ENCODE data around the gene CMTM5. TPM values are rescaled to one million over a fixed set of nuclear protein-coding genes. Genes with fewer than 3 reads are reported as not detected.
"Not testable (repeated sequence)": the region's sequence is repeated elsewhere in the genome, so short reads cannot be mapped to it uniquely, and the experiment has no call there.

The CMTM5 gene
- total RNA-seq, 1 experiment from 2014 or later: 0.24 TPM

- Mint-ChIP-seq H3K4me1 (no peaks in the 10 kb centered on the region), H3K4me3 (no peak overlapping the region), H3K27me3 (ENCODE audit: low read depth) (peaks cover 32% of the 10 kb centered on the region), H3K36me3 (no peaks in the 10 kb centered on the region), H3K27ac (no peak overlapping the region), H3K9me3 (peaks cover 7% of the 10 kb centered on the region)
- ATAC-seq (no peak), DNase-seq (ENCODE audit: low spot score) (no peak)
- TF ChIP-seq E2F4 (CRISPR knock-in tag; IDR thresholded peaks at IDR 0.05; ENCODE audit: borderline replicate concordance, low read depth) (no peak), TP53 (CRISPR knock-in tag; IDR thresholded peaks at IDR 0.05) (no peak), ATF6 (CRISPR knock-in tag; IDR thresholded peaks at IDR 0.05) (no peak), NR2C2 (CRISPR knock-in tag; IDR thresholded peaks at IDR 0.05) (no peak), NFYB (CRISPR knock-in tag; conservative IDR thresholded peaks at IDR 0.05; ENCODE audit: low read depth) (no peak), ATF2 (CRISPR knock-in tag; IDR thresholded peaks at IDR 0.05; ENCODE audit: borderline replicate concordance, low read depth) (no peak), E2F5 (CRISPR knock-in tag; IDR thresholded peaks at IDR 0.05) (no peak), MXD4 (CRISPR knock-in tag; IDR thresholded peaks at IDR 0.05; ENCODE audit: borderline replicate concordance) (no peak), GTF2I (CRISPR knock-in tag; conservative IDR thresholded peaks at IDR 0.05) (no peak), CREM (CRISPR knock-in tag; IDR thresholded peaks at IDR 0.05) (no peak), E2F1 (CRISPR knock-in tag; IDR thresholded peaks at IDR 0.05) (no peak), ZNF671 (CRISPR knock-in tag; IDR thresholded peaks at IDR 0.05) (no peak)
- ChIA-PET POLR2A (no interaction called here), CTCF (no interaction called here)
Measured at GRCh38 chr14:23425169-23425568, 48.3 kb downstream of the CMTM5 start.

GRCh38 chr14:23425798-23426197 lies 49.0 kb downstream of the CMTM5 start:
- H3K4me1 Mint-ChIP-seq; CTCF ChIA-PET; H3K9me3 Mint-ChIP-seq; DNase-seq (ENCODE audit: low spot score); H3K27ac Mint-ChIP-seq; POLR2A ChIA-PET; H3K36me3 Mint-ChIP-seq; H3K4me3 Mint-ChIP-seq; ATAC-seq: not testable (repeated sequence)
- peaks cover 33% of the 10 kb centered on the region for H3K27me3 Mint-ChIP-seq (ENCODE audit: low read depth)

- Mint-ChIP-seq H3K9me3 (peaks cover 2% of the 10 kb centered on the region), H3K27ac (no peak overlapping the region), H3K4me3 (no peak overlapping the region), H3K4me1 (no peaks in the 10 kb centered on the region), H3K27me3 (ENCODE audit: low read depth) (peaks cover 49% of the 10 kb centered on the region), H3K36me3 (no peaks in the 10 kb centered on the region)
- ATAC-seq (no peak), DNase-seq (ENCODE audit: low spot score) (no peak)
- ChIA-PET POLR2A (no interaction called here), CTCF (no interaction called here)
- TF ChIP-seq ZBTB43 (CRISPR knock-in tag; IDR thresholded peaks at IDR 0.05) (no peak), ARID4B (CRISPR knock-in tag; IDR thresholded peaks at IDR 0.05; ENCODE audit: borderline replicate concordance) (no peak), NFATC4 (CRISPR knock-in tag; IDR thresholded peaks at IDR 0.05) (no peak), GRHL2 (CRISPR knock-in tag; IDR thresholded peaks at IDR 0.05; ENCODE audit: insufficient replicate concordance, severe bottlenecking) (no peak), IRF2 (CRISPR knock-in tag; IDR thresholded peaks at IDR 0.05; ENCODE audit: borderline replicate concordance, low read depth) (no peak), SMAD4 (CRISPR knock-in tag; IDR thresholded peaks at IDR 0.05) (no peak)
Measured at GRCh38 chr14:23428686-23429495, 52.0 kb downstream of the CMTM5 start.

All from WTC11 (cell line).